Measurements from ENCODE around the gene COL4A4. TPM values are rescaled to one million over a fixed set of nuclear protein-coding genes. Genes with fewer than 3 reads are reported as not detected.

COL4A4 gene
- total RNA-seq, 1 experiment from 2014 or later: 0.55 TPM

DNA sequence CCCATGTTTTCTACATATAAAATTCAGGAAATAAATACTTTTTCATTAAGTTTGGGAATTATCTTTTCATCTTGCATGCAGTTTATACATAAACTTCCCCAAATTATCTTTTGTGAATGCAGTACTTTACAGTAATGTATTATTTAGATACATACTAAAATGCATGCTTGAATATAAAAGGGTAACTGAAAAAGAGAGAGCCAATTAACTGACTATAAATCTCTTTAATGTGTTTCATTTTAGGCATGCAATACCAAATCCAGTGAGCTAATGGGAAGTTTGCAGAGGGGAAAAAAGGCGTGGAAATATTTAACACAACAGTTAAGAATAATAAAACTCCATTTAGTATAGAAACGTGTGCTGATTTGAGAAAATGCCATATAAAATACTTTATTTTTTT is 39.2 kb downstream of the COL4A4 start:
- Histone ChIP-seq H3K79me2 (ENCODE audit: low read length) (no peaks in the 10 kb centered on the region), H3K36me3 (ENCODE audit: low read depth, low read length) (no peaks in the 10 kb centered on the region), H3F3A (ENCODE audit: low read length, unreplicated experiment) (no peaks in the 10 kb centered on the region), H3K9me2 (replicated peaks; ENCODE audit: low read length) (no peaks in the 10 kb centered on the region), H3K27me3 (ENCODE audit: low read length) (no peaks in the 10 kb centered on the region), H3K4me1 (ENCODE audit: insufficient read depth, low read length) (no peaks in the 10 kb centered on the region), H3K9me3 (ENCODE audit: low read length) (no peaks in the 10 kb centered on the region), H3K27ac (ENCODE audit: low read length) (no peak overlapping the region), H3K4me3 (ENCODE audit: low read length) (no peak overlapping the region), H4K20me1 (ENCODE audit: low read length) (no peaks in the 10 kb centered on the region), H3K9ac (ENCODE audit: low read length) (no peak overlapping the region), H3K4me2 (ENCODE audit: low read length) (no peak overlapping the region), H2AFZ (ENCODE audit: low read length) (no peak overlapping the region)
- DNase-seq: no peak
- ChIA-PET CTCF (no interaction called here), POLR2A (ENCODE audit: unreplicated experiment) (no interaction called here)
- no peak for ATAC-seq
- intact Hi-C loops (cut with micrococcal nuclease): no loop called here
- TF ChIP-seq EZH2phosphoT487 (IDR thresholded peaks at IDR 0.05; ENCODE audit: borderline replicate concordance, low read length) (no peak), EZH2 (IDR thresholded peaks at IDR 0.05; ENCODE audit: low read length, unreplicated experiment) (no peak)
- TF ChIP-seq, protein P1, sequence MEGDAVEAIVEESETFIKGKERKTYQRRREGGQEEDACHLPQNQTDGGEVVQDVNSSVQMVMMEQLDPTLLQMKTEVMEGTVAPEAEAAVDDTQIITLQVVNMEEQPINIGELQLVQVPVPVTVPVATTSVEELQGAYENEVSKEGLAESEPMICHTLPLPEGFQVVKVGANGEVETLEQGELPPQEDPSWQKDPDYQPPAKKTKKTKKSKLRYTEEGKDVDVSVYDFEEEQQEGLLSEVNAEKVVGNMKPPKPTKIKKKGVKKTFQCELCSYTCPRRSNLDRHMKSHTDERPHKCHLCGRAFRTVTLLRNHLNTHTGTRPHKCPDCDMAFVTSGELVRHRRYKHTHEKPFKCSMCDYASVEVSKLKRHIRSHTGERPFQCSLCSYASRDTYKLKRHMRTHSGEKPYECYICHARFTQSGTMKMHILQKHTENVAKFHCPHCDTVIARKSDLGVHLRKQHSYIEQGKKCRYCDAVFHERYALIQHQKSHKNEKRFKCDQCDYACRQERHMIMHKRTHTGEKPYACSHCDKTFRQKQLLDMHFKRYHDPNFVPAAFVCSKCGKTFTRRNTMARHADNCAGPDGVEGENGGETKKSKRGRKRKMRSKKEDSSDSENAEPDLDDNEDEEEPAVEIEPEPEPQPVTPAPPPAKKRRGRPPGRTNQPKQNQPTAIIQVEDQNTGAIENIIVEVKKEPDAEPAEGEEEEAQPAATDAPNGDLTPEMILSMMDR (conservative IDR thresholded peaks at IDR 0.05; ENCODE audit: low read depth, low read length): no peak
- no TSS peak for BruUV-seq (replicated peaks)

DNA sequence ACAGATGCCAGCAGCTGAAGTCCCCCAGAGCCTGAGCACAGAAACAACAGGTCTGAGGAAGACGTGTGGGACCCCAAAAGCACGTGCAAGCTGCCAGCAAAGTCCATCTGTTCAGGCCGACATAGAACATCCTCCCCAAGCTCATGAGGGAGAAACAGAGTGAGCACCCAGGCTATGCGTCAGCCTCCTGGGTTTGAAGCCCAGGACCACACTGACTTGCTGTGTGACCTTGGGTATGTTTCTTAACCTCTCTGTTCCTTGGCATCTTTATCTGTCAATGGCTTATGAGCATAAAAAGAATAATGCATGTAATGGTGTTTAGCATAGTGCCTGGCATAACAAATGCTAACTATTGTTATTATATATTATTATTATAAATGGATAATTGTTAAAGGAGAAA is 40.3 kb downstream of the COL4A4 start:
- Histone ChIP-seq H3K4me3 (ENCODE audit: low read length) (no peak overlapping the region), H3K4me2 (ENCODE audit: low read length) (no peak overlapping the region), H3K9me3 (ENCODE audit: low read length) (no peaks in the 10 kb centered on the region), H3K9ac (ENCODE audit: low read length) (no peak overlapping the region), H3K79me2 (ENCODE audit: low read length) (no peaks in the 10 kb centered on the region), H3F3A (ENCODE audit: low read length, unreplicated experiment) (no peaks in the 10 kb centered on the region), H3K27ac (ENCODE audit: low read length) (no peak overlapping the region), H3K9me2 (replicated peaks; ENCODE audit: low read length) (no peaks in the 10 kb centered on the region), H2AFZ (ENCODE audit: low read length) (no peak overlapping the region), H4K20me1 (ENCODE audit: low read length) (no peaks in the 10 kb centered on the region), H3K36me3 (ENCODE audit: low read depth, low read length) (no peaks in the 10 kb centered on the region), H3K27me3 (ENCODE audit: low read length) (no peaks in the 10 kb centered on the region), H3K4me1 (ENCODE audit: insufficient read depth, low read length) (no peaks in the 10 kb centered on the region)
- POLR2A ChIA-PET (ENCODE audit: unreplicated experiment): no interaction called here
- intact Hi-C loops (cut with micrococcal nuclease): no loop called here
- no peak for ATAC-seq
- CTCF ChIA-PET: no interaction called here
- BruUV-seq (replicated peaks): no TSS peak
- TF ChIP-seq, protein P1 (conservative IDR thresholded peaks at IDR 0.05; ENCODE audit: low read depth, low read length): no peak
- no peak for TF ChIP-seq EZH2 (IDR thresholded peaks at IDR 0.05; ENCODE audit: low read length, unreplicated experiment)
- no peak for TF ChIP-seq EZH2phosphoT487 (IDR thresholded peaks at IDR 0.05; ENCODE audit: borderline replicate concordance, low read length)
- DNase-seq: no peak

DNA sequence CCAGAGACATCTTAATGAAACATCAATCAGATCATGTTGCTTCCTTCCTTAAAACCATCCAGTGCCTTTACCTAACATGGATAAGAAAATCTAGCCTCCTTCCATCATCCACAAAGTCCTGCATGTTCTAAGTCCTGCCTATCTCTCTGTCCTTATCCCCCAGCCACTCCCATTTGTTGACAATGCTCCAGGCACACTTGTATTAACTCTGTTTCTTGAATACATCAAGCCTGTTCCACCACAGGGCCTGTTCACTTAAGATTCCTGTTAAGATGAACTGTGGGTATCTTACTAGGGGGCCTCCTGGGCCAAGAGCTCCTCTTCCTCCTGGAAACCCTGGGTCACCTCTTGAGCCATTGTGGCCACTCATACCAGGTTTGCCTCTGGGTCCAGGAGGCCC is 45.7 kb downstream of the COL4A4 start:
- Histone ChIP-seq H3K79me2 (ENCODE audit: low read length) (no peaks in the 10 kb centered on the region), H3K36me3 (ENCODE audit: low read depth, low read length) (no peaks in the 10 kb centered on the region), H3F3A (ENCODE audit: low read length, unreplicated experiment) (no peaks in the 10 kb centered on the region), H3K4me3 (ENCODE audit: low read length) (no peak overlapping the region), H3K27me3 (ENCODE audit: low read length) (no peaks in the 10 kb centered on the region), H3K4me1 (ENCODE audit: insufficient read depth, low read length) (no peaks in the 10 kb centered on the region), H3K9ac (ENCODE audit: low read length) (no peak overlapping the region), H3K4me2 (ENCODE audit: low read length) (no peak overlapping the region), H3K9me2 (replicated peaks; ENCODE audit: low read length) (no peaks in the 10 kb centered on the region), H2AFZ (ENCODE audit: low read length) (no peak overlapping the region), H3K9me3 (ENCODE audit: low read length) (no peaks in the 10 kb centered on the region), H3K27ac (ENCODE audit: low read length) (no peak overlapping the region), H4K20me1 (ENCODE audit: low read length) (no peaks in the 10 kb centered on the region)
- ChIA-PET POLR2A (ENCODE audit: unreplicated experiment) (no interaction called here), CTCF (no interaction called here)
- intact Hi-C loops (cut with micrococcal nuclease): no loop called here
- ATAC-seq (no peak), DNase-seq (no peak)
- TF ChIP-seq EZH2 (IDR thresholded peaks at IDR 0.05; ENCODE audit: low read length, unreplicated experiment) (no peak), EZH2phosphoT487 (IDR thresholded peaks at IDR 0.05; ENCODE audit: borderline replicate concordance, low read length) (no peak)
- TF ChIP-seq, protein P1 (conservative IDR thresholded peaks at IDR 0.05; ENCODE audit: low read depth, low read length): no peak
- no TSS peak for BruUV-seq (replicated peaks)

Measured in PC-3 (cell line).